ENCODE measurements around the gene SCAF4. TPM values are rescaled to one million over a fixed set of nuclear protein-coding genes. Genes with fewer than 3 reads are reported as not detected.

The SCAF4 gene
- total RNA-seq, 1 donor from 2014 or later, result 60.1 TPM

- H3K9me3 Mint-ChIP-seq, result no peaks in the 10 kb centered on the region
- DNase-seq (ENCODE audit: low spot score), result no peak
- H3K27ac Mint-ChIP-seq, result no peak overlapping the region
- H3K27me3 Mint-ChIP-seq (ENCODE audit: low read depth), result no peaks in the 10 kb centered on the region
- H3K4me1 Mint-ChIP-seq (ENCODE audit: low read depth), result peaks cover 6% of the 10 kb centered on the region
- H3K4me3 Mint-ChIP-seq (ENCODE audit: low read depth), result no peak overlapping the region
- peaks cover 69% of the 10 kb centered on the region for H3K36me3 Mint-ChIP-seq (ENCODE audit: low read depth)
- intact Hi-C loops (cut with micrococcal nuclease), result no loop called here
Observed at GRCh38 chr21:31698461-31698860, 33.5 kb downstream of the SCAF4 start.

GRCh38 chr21:31696424-31696823 is 35.5 kb downstream of the SCAF4 start:
- no peaks in the 10 kb centered on the region for H3K9me3 Mint-ChIP-seq
- H3K27me3 Mint-ChIP-seq (ENCODE audit: low read depth), result no peaks in the 10 kb centered on the region
- peaks cover 4% of the 10 kb centered on the region for H3K4me1 Mint-ChIP-seq (ENCODE audit: low read depth)
- peaks cover 69% of the 10 kb centered on the region for H3K36me3 Mint-ChIP-seq (ENCODE audit: low read depth)
- intact Hi-C loops (cut with micrococcal nuclease), result no loop called here
- no peak overlapping the region for H3K27ac Mint-ChIP-seq
- no peak overlapping the region for H3K4me3 Mint-ChIP-seq (ENCODE audit: low read depth)
- no peak for DNase-seq (ENCODE audit: low spot score)

- Mint-ChIP-seq H3K9me3 (no peaks in the 10 kb centered on the region), H3K27me3 (ENCODE audit: low read depth) (no peaks in the 10 kb centered on the region), H3K4me1 (ENCODE audit: low read depth) (no peaks in the 10 kb centered on the region), H3K36me3 (ENCODE audit: low read depth) (peaks cover 74% of the 10 kb centered on the region), H3K27ac (no peak overlapping the region), H3K4me3 (ENCODE audit: low read depth) (no peak overlapping the region)
- DNase-seq (ENCODE audit: low spot score), result no peak
- intact Hi-C loops (cut with micrococcal nuclease), result no loop called here
Observed at GRCh38 chr21:31693222-31693621, 38.7 kb downstream of the SCAF4 start.

GRCh38 chr21:31688603-31689368 is 43.1 kb downstream of the SCAF4 start:
- peaks cover 82% of the 10 kb centered on the region for H3K36me3 Mint-ChIP-seq (ENCODE audit: low read depth)
- no peak overlapping the region for H3K27ac Mint-ChIP-seq
- no peaks in the 10 kb centered on the region for H3K27me3 Mint-ChIP-seq (ENCODE audit: low read depth)
- no peaks in the 10 kb centered on the region for H3K4me1 Mint-ChIP-seq (ENCODE audit: low read depth)
- DNase-seq (ENCODE audit: low spot score), result no peak
- intact Hi-C loops (cut with micrococcal nuclease), result no loop called here
- no peaks in the 10 kb centered on the region for H3K9me3 Mint-ChIP-seq
- H3K4me3 Mint-ChIP-seq (ENCODE audit: low read depth), result no peak overlapping the region

GRCh38 chr21:31687108-31687507 is 44.8 kb downstream of the SCAF4 start:
- intact Hi-C loops (cut with micrococcal nuclease), result no loop called here
- DNase-seq (ENCODE audit: low spot score), result no peak
- Mint-ChIP-seq H3K27ac (no peak overlapping the region), H3K27me3 (ENCODE audit: low read depth) (no peaks in the 10 kb centered on the region), H3K4me1 (ENCODE audit: low read depth) (no peaks in the 10 kb centered on the region), H3K4me3 (ENCODE audit: low read depth) (no peak overlapping the region), H3K9me3 (no peaks in the 10 kb centered on the region), H3K36me3 (ENCODE audit: low read depth) (peaks cover 84% of the 10 kb centered on the region)

GRCh38 chr21:31686272-31686915 is 45.5 kb downstream of the SCAF4 start:
- DNase-seq (ENCODE audit: low spot score), result no peak
- H3K36me3 Mint-ChIP-seq (ENCODE audit: low read depth), result peaks cover 83% of the 10 kb centered on the region

GRCh38 chr21:31684918-31685317 is 47.0 kb downstream of the SCAF4 start:
- no peaks in the 10 kb centered on the region for H3K27me3 Mint-ChIP-seq (ENCODE audit: low read depth)

More at GRCh38 chr21:31686272-31686915, 45.5 kb downstream of the SCAF4 start:
- intact Hi-C loops (cut with micrococcal nuclease), result no loop called here
- Mint-ChIP-seq H3K4me1 (ENCODE audit: low read depth) (no peaks in the 10 kb centered on the region), H3K27ac (no peak overlapping the region), H3K4me3 (ENCODE audit: low read depth) (no peak overlapping the region), H3K27me3 (ENCODE audit: low read depth) (no peaks in the 10 kb centered on the region), H3K9me3 (no peaks in the 10 kb centered on the region)

GRCh38 chr21:31683029-31683428 is 48.9 kb downstream of the SCAF4 start:
- H3K36me3 Mint-ChIP-seq (ENCODE audit: low read depth), result peaks cover 62% of the 10 kb centered on the region
- H3K27ac Mint-ChIP-seq, result no peak overlapping the region
- H3K4me1 Mint-ChIP-seq (ENCODE audit: low read depth), result no peaks in the 10 kb centered on the region
- no peaks in the 10 kb centered on the region for H3K9me3 Mint-ChIP-seq
- H3K4me3 Mint-ChIP-seq (ENCODE audit: low read depth), result no peak overlapping the region
- intact Hi-C loops (cut with micrococcal nuclease), result no loop called here
- no peaks in the 10 kb centered on the region for H3K27me3 Mint-ChIP-seq (ENCODE audit: low read depth)
- no peak for DNase-seq (ENCODE audit: low spot score)

More at GRCh38 chr21:31684918-31685317, 47.0 kb downstream of the SCAF4 start:
- Mint-ChIP-seq H3K4me3 (ENCODE audit: low read depth) (no peak overlapping the region), H3K4me1 (ENCODE audit: low read depth) (no peaks in the 10 kb centered on the region), H3K9me3 (no peaks in the 10 kb centered on the region), H3K27ac (no peak overlapping the region), H3K36me3 (ENCODE audit: low read depth) (peaks cover 70% of the 10 kb centered on the region)
- intact Hi-C loops (cut with micrococcal nuclease), result no loop called here
- DNase-seq (ENCODE audit: low spot score), result no peak

GRCh38 chr21:31682620-31683019 is 49.3 kb downstream of the SCAF4 start:
- intact Hi-C loops (cut with micrococcal nuclease), result no loop called here
- H3K4me3 Mint-ChIP-seq (ENCODE audit: low read depth), result no peak overlapping the region

GRCh38 chr21:31678478-31678877 is 53.4 kb downstream of the SCAF4 start:
- intact Hi-C loops (cut with micrococcal nuclease), result no loop called here
- H3K4me3 Mint-ChIP-seq (ENCODE audit: low read depth), result no peak overlapping the region
- H3K4me1 Mint-ChIP-seq (ENCODE audit: low read depth), result no peaks in the 10 kb centered on the region
- peaks cover 25% of the 10 kb centered on the region for H3K36me3 Mint-ChIP-seq (ENCODE audit: low read depth)
- no peak overlapping the region for H3K27ac Mint-ChIP-seq
- DNase-seq (ENCODE audit: low spot score), result no peak
- H3K27me3 Mint-ChIP-seq (ENCODE audit: low read depth), result no peaks in the 10 kb centered on the region
- H3K9me3 Mint-ChIP-seq, result no peaks in the 10 kb centered on the region

More at GRCh38 chr21:31682620-31683019, 49.3 kb downstream of the SCAF4 start:
- H3K36me3 Mint-ChIP-seq (ENCODE audit: low read depth), result peaks cover 61% of the 10 kb centered on the region
- H3K27me3 Mint-ChIP-seq (ENCODE audit: low read depth), result no peaks in the 10 kb centered on the region
- DNase-seq (ENCODE audit: low spot score), result no peak
- no peak overlapping the region for H3K27ac Mint-ChIP-seq
- no peaks in the 10 kb centered on the region for H3K9me3 Mint-ChIP-seq
- no peaks in the 10 kb centered on the region for H3K4me1 Mint-ChIP-seq (ENCODE audit: low read depth)

GRCh38 chr21:31677047-31677446 is 54.9 kb downstream of the SCAF4 start:
- peaks cover 3% of the 10 kb centered on the region for H3K4me1 Mint-ChIP-seq (ENCODE audit: low read depth)
- H3K36me3 Mint-ChIP-seq (ENCODE audit: low read depth), result peaks cover 16% of the 10 kb centered on the region
- no peak for DNase-seq (ENCODE audit: low spot score)
- H3K27me3 Mint-ChIP-seq (ENCODE audit: low read depth), result no peaks in the 10 kb centered on the region
- H3K27ac Mint-ChIP-seq, result no peak overlapping the region
- no peak overlapping the region for H3K4me3 Mint-ChIP-seq (ENCODE audit: low read depth)
- intact Hi-C loops (cut with micrococcal nuclease), result no loop called here
- no peaks in the 10 kb centered on the region for H3K9me3 Mint-ChIP-seq

- H3K36me3 Mint-ChIP-seq (ENCODE audit: low read depth), result peaks cover 19% of the 10 kb centered on the region
- no peaks in the 10 kb centered on the region for H3K27me3 Mint-ChIP-seq (ENCODE audit: low read depth)
- H3K27ac Mint-ChIP-seq, result no peak overlapping the region
- DNase-seq (ENCODE audit: low spot score), result no peak
- H3K4me1 Mint-ChIP-seq (ENCODE audit: low read depth), result peaks cover 3% of the 10 kb centered on the region
- intact Hi-C loops (cut with micrococcal nuclease), result no loop called here
- H3K9me3 Mint-ChIP-seq, result no peaks in the 10 kb centered on the region
- no peak overlapping the region for H3K4me3 Mint-ChIP-seq (ENCODE audit: low read depth)
Observed at GRCh38 chr21:31675960-31676359, 56.0 kb downstream of the SCAF4 start.

GRCh38 chr21:31675318-31675717 is 56.6 kb downstream of the SCAF4 start:
- no peak for DNase-seq (ENCODE audit: low spot score)
- intact Hi-C loops (cut with micrococcal nuclease), result no loop called here
- Mint-ChIP-seq H3K4me3 (ENCODE audit: low read depth) (no peak overlapping the region), H3K27ac (no peak overlapping the region), H3K9me3 (no peaks in the 10 kb centered on the region), H3K27me3 (ENCODE audit: low read depth) (no peaks in the 10 kb centered on the region), H3K36me3 (ENCODE audit: low read depth) (peaks cover 24% of the 10 kb centered on the region), H3K4me1 (ENCODE audit: low read depth) (peaks cover 6% of the 10 kb centered on the region)
